Gastrocnemius medialis (tissue), 4 donors: ENCODE data around the gene GRIA1.

Experiments used
- POLR2A ChIP-seq, 2 donors: fragments of 450-650 bp; IDR thresholded peaks; one replicate each; pipeline ENCODE4 v1.6.1; 2017; ENCODE audit warnings: antibody characterized with exemption in 2 of 2, mild to moderate bottlenecking in 2 of 2, moderate library complexity in 2 of 2
- TF ChIP-seq, protein P1 (sequence below), 5 experiments: fragments of 450-650 bp in 3 of 5; fragments of 200-600 bp in 2 of 5; sonication (generic) in 2 of 5; IDR thresholded peaks in 4 of 5; conservative IDR thresholded peaks in 1 of 5; 1 replicate in 4 of 5; 2 replicates in 1 of 5; pipeline ENCODE4 v1.5.1; 2016 to 2019; ENCODE audit warnings: antibody characterized with exemption in 5 of 5, mild to moderate bottlenecking in 3 of 5, moderate library complexity in 3 of 5

DNA sequence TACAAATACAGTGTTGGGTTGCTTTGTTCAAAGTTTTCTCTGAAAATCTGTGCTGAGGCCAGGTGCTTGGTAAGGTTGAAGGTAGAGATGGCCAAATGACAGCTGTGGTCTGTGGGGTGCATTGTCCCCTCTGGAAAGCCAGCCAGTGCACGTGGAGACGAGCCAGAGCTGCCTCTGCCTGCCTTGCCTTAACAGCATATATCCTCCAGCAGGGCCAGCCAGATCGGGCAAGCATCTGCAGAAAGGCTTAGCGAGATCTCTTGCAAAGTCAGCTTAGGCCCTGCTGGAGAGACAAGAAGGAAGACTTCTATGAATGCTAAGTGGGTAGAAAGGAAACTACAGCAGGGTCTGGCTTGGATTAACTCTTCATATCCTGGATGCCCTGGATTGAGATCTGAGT, 49.5 kb downstream of the GRIA1 start:
- TF ChIP-seq POLR2A (IDR thresholded peaks at IDR 0.05), result no peak
- TF ChIP-seq, protein P1, sequence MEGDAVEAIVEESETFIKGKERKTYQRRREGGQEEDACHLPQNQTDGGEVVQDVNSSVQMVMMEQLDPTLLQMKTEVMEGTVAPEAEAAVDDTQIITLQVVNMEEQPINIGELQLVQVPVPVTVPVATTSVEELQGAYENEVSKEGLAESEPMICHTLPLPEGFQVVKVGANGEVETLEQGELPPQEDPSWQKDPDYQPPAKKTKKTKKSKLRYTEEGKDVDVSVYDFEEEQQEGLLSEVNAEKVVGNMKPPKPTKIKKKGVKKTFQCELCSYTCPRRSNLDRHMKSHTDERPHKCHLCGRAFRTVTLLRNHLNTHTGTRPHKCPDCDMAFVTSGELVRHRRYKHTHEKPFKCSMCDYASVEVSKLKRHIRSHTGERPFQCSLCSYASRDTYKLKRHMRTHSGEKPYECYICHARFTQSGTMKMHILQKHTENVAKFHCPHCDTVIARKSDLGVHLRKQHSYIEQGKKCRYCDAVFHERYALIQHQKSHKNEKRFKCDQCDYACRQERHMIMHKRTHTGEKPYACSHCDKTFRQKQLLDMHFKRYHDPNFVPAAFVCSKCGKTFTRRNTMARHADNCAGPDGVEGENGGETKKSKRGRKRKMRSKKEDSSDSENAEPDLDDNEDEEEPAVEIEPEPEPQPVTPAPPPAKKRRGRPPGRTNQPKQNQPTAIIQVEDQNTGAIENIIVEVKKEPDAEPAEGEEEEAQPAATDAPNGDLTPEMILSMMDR (IDR thresholded peaks at IDR 0.05 in 4 of 5, conservative IDR thresholded peaks at IDR 0.05 in 1 of 5), result no peak
